Osteocyte (in vitro differentiated cells): ENCODE results near the gene FANCC. TPM values are rescaled to one million over a fixed set of nuclear protein-coding genes. Genes with fewer than 3 reads are reported as not detected.

Experiments used
- DNase-seq: peaks from one replicate; pipeline ENCODE4 v3.0.0; 2021; ENCODE audit warnings: mixed read lengths; ENCODE audit not compliant: unreplicated experiment; ENCODE audit errors: extremely low spot score
- H3K27ac Mint-ChIP-seq: one replicate; pipeline ENCODE4 v1.8.0; 2021; ENCODE audit warnings: mild to moderate bottlenecking, mixed read lengths; ENCODE audit not compliant: unreplicated experiment
- H3K27me3 Mint-ChIP-seq: one replicate; pipeline ENCODE4 v1.8.0; 2021; ENCODE audit warnings: mixed read lengths; ENCODE audit not compliant: unreplicated experiment
- H3K36me3 Mint-ChIP-seq: one replicate; pipeline ENCODE4 v1.8.0; 2021; ENCODE audit warnings: mixed read lengths; ENCODE audit not compliant: unreplicated experiment
- H3K4me1 Mint-ChIP-seq: one replicate; pipeline ENCODE4 v1.8.0; 2021; ENCODE audit warnings: mixed read lengths; ENCODE audit not compliant: unreplicated experiment
- H3K4me3 Mint-ChIP-seq: one replicate; pipeline ENCODE4 v1.8.0; 2021; ENCODE audit warnings: mild to moderate bottlenecking, moderate library complexity, mixed read lengths; ENCODE audit not compliant: unreplicated experiment
- H3K9me3 Mint-ChIP-seq: one replicate; pipeline ENCODE4 v1.8.0; 2021; ENCODE audit warnings: mixed read lengths; ENCODE audit not compliant: unreplicated experiment
- CTCF ChIP-seq: fragments of 200-600 bp; sonication (generic); IDR thresholded peaks from 2 replicates; pipeline ENCODE4 v1.5.0; 2021; ENCODE audit warnings: antibody characterized with exemption, mild to moderate bottlenecking, moderate library complexity
- total RNA-seq: library from RNA; stranded (reverse); gene quantifications from 2 replicates; pipeline ENCODE4 v1.2.1, GENCODE V29; 2021

FANCC gene
- total RNA-seq, 1 donor from 2014 or later: 12.3 TPM

DNA sequence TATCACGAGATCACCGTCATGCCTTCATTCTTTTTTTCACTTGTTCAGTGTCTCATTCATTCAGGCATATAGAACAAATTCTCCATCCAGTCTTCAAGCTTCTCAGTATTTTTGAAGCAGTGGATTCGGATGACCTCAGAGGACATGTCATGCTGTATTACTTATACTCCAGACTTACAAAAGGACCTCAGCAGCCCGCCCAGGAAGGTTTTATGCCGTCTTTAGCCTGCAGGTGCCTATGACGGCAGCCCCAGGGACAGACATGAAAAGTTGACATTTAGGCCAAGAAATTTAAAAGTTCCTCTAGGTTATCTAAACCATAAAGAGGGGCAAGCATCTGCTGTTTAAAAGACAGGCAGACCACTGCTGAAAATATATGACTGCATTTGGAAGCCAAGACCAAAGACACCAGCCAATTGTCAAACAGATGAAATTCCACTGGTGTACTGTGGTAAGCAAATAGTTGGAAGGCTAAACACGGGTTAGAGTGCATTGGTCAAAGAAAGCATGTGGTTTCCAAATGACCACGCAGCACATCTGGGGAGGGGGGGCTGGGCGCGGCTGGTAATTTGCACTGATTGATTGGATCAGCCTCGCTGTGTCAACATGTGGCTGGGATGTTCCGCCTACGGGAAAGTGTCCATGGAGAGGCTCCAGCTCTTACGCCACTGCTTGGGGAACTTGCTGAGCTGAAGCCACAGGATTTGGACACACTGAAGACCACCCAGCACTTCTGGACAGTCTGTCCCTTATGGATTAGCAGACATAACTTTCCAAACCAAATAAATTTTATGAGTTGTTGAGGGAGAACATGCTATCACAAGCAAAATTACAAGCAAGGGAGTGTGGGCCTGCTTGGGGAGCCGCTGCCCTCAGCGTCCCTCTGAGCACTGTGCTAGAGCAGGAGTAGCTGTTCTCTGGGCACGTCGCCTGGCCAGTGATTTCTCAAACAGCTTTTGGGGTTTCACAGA is 173.6 kb downstream of the FANCC start:
- Mint-ChIP-seq H3K27ac (no peak overlapping the region), H3K4me3 (no peak overlapping the region), H3K27me3 (no peaks in the 10 kb centered on the region), H3K4me1 (peaks cover 11% of the 10 kb centered on the region), H3K36me3 (peaks cover 2% of the 10 kb centered on the region), H3K9me3 (no peaks in the 10 kb centered on the region)
- no peak for TF ChIP-seq CTCF
- no peak for DNase-seq

- TF ChIP-seq CTCF: no peak
- H3K27ac Mint-ChIP-seq: no peak overlapping the region
- peaks cover 7% of the 10 kb centered on the region for H3K4me1 Mint-ChIP-seq
- no peak for DNase-seq
- H3K36me3 Mint-ChIP-seq: peaks cover 2% of the 10 kb centered on the region
- H3K9me3 Mint-ChIP-seq: no peaks in the 10 kb centered on the region
- no peaks in the 10 kb centered on the region for H3K27me3 Mint-ChIP-seq
- H3K4me3 Mint-ChIP-seq: no peak overlapping the region
These were observed 174.8 kb downstream of the FANCC start for GRCh38 chr9:95142728-95143127.

GRCh38 chr9:95142315-95142714 is 175.2 kb downstream of the FANCC start:
- Mint-ChIP-seq H3K9me3 (no peaks in the 10 kb centered on the region), H3K36me3 (peaks cover 4% of the 10 kb centered on the region), H3K27ac (no peak overlapping the region), H3K4me1 (peaks cover 3% of the 10 kb centered on the region), H3K27me3 (no peaks in the 10 kb centered on the region), H3K4me3 (no peak overlapping the region)
- no peak for TF ChIP-seq CTCF
- no peak for DNase-seq

- no peak for DNase-seq
- Mint-ChIP-seq H3K4me1 (no peaks in the 10 kb centered on the region), H3K4me3 (no peak overlapping the region), H3K9me3 (no peaks in the 10 kb centered on the region), H3K36me3 (peaks cover 4% of the 10 kb centered on the region), H3K27me3 (no peaks in the 10 kb centered on the region), H3K27ac (no peak overlapping the region)
- TF ChIP-seq CTCF: no peak
These were observed 176.7 kb downstream of the FANCC start for GRCh38 chr9:95140821-95141220.

GRCh38 chr9:95139126-95139525 is 178.4 kb downstream of the FANCC start:
- H3K27me3 Mint-ChIP-seq: no peaks in the 10 kb centered on the region
- DNase-seq: no peak
- H3K36me3 Mint-ChIP-seq: peaks cover 8% of the 10 kb centered on the region
- no peak overlapping the region for H3K27ac Mint-ChIP-seq
- no peak for TF ChIP-seq CTCF
- H3K4me3 Mint-ChIP-seq: no peak overlapping the region
- H3K9me3 Mint-ChIP-seq: no peaks in the 10 kb centered on the region
- H3K4me1 Mint-ChIP-seq: no peaks in the 10 kb centered on the region
